Muscle of back (tissue), 11 donors: ENCODE results near the gene CLPTM1. TPM values are rescaled to one million over a fixed set of nuclear protein-coding genes. Genes with fewer than 3 reads are reported as not detected.
"Not testable (repeated sequence)": the region's sequence is repeated elsewhere in the genome, so short reads cannot be mapped to it uniquely, and the experiment has no call there.

Experiments used
- DNase-seq, 3 donors: peaks; one replicate each; pipeline versions ENCODE4 v3.0.0 to v3.0.0-alpha.2; 2013
- polyA plus RNA-seq, 10 donors: library from polyadenylated mRNA; unstranded; fragments of 120-200 nt; gene quantifications; one replicate each; pipeline ENCODE4 v1.2.1, GENCODE V29; 2013; ENCODE audit not compliant: insufficient read length in 10 of 10

CLPTM1 gene
- polyA plus RNA-seq, 10 donors: 45.6 to 58.2 (median 53.1) TPM

GRCh38 chr19:44971451-44971850 is 16.3 kb downstream of the CLPTM1 start:
- DNase-seq: not testable (repeated sequence)

- no peak for DNase-seq
These were observed 17.6 kb downstream of the CLPTM1 start for GRCh38 chr19:44972802-44973201.

GRCh38 chr19:44973982-44974735 is 19.0 kb downstream of the CLPTM1 start:
- DNase-seq: no peak

- no peak for DNase-seq
These were observed 19.7 kb downstream of the CLPTM1 start for GRCh38 chr19:44974857-44975256.

- DNase-seq: no peak
These were observed 20.3 kb downstream of the CLPTM1 start for GRCh38 chr19:44975444-44975843.

- DNase-seq: no peak
These were observed 28.8 kb downstream of the CLPTM1 start for GRCh38 chr19:44984005-44984404.

DNA sequence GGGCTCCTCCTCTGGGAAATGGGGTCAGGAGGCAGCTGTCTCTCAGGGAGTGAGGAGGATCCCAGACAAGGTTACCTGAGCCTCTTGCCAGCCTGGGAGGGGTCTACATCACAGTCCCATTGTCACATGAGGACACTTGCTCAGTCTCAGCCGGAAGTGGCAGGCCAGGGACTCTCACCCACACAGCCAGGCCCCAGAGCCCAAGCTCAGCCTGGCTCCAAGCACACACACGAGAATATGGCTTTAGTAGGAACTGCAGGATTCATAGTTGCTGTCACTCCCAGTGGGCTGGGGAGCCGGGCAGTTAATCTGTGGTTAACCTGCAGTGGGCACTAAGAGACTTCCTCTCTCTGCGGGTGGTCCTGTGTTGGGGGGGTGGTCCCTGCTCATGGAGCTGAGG is 30.3 kb downstream of the CLPTM1 start:
- no peak for DNase-seq

DNA sequence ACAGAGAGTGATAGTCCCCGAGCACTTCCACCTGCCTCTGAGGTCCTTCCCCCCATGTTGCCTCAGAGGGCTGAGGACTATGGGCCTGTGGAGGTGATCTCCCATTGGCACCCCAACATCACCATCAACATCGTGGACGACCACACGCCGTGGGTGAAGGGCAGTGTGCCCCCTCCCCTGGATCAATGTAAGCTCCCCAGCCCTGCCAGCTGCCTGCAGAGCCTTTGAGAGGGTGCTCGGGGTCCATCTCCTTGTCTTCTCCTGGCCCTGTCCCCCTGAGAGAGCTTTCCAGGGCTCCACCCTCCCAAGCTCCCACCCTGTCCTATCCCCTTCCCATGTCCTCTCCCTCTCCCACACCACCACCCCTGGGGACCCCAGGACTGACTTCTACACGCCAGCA is 31.2 kb downstream of the CLPTM1 start:
- no peak for DNase-seq

DNA sequence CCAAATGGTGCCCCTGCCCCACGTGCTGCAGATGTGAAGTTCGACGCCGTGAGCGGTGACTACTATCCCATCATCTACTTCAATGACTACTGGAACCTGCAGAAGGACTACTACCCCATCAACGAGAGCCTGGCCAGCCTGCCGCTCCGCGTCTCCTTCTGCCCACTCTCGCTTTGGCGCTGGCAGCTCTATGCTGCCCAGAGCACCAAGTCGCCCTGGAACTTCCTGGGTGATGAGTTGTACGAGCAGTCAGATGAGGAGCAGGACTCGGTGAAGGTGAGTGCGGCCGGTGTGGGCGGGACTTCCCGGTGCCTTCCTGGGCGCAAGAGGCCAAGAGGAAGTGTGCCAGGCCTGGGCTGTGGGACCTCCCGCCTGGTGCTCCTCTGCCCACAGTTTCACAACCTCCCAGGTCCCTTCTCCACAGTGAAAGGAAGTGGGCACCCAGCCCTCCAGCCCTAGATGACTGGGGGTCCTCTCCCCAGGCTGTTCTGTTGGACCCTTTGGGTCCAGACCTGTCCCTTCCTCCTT is 32.0 kb downstream of the CLPTM1 start:
- DNase-seq: no peak

GRCh38 chr19:44988273-44988672 is 33.1 kb downstream of the CLPTM1 start:
- DNase-seq: no peak

DNA sequence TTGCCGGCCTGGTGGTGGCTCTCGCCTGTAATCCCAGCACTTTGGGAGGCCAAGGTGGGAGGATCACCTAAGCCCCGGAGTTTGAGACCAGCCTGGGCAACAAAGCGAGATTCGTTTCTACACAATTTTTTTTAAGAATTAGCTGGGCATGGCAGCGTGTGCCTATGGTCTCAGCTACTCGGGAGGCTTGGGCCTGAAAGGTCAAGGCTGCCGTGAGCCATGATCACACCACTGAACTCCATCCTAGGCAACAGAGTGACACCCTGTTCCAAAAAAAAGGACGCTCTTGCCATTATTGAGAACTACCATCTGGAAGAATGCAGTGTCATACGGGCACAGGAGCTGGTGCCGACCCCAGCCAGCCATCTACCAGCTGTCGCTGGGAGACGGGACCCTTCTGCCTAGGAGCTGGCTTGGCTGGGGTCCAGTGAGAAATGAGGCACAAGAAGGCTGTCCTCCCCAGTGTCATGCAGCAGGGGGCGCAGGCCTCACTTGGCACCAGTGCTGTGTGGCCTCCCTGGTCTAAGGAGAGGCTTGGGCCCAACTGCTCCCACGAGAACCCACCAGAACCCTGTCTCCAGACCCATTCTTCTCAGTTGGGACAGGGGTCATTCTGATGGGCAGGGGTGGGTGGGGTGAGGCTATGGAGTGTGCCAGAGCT is 33.8 kb downstream of the CLPTM1 start:
- DNase-seq: peak; percentile 18 to 49 (median 34)

- no peak for DNase-seq
These were observed 35.3 kb downstream of the CLPTM1 start for GRCh38 chr19:44990459-44990858.

DNA sequence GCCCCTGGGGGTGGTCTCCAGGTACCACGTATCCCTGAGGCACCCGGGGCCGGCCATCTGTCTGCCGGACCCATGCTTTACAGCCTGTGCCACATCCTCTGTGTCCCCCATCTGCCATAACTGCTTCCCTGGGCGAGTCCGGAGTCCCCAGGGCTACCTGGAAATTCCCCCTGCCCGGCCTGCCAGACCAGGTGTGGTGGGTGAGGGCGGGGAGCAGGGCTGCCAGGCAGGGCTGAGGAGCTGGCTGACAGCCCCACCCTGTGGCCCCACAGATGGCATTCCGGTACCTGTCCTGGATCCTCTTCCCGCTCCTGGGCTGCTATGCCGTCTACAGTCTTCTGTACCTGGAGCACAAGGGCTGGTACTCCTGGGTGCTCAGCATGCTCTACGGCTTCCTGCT is 35.8 kb downstream of the CLPTM1 start:
- no peak for DNase-seq

DNA sequence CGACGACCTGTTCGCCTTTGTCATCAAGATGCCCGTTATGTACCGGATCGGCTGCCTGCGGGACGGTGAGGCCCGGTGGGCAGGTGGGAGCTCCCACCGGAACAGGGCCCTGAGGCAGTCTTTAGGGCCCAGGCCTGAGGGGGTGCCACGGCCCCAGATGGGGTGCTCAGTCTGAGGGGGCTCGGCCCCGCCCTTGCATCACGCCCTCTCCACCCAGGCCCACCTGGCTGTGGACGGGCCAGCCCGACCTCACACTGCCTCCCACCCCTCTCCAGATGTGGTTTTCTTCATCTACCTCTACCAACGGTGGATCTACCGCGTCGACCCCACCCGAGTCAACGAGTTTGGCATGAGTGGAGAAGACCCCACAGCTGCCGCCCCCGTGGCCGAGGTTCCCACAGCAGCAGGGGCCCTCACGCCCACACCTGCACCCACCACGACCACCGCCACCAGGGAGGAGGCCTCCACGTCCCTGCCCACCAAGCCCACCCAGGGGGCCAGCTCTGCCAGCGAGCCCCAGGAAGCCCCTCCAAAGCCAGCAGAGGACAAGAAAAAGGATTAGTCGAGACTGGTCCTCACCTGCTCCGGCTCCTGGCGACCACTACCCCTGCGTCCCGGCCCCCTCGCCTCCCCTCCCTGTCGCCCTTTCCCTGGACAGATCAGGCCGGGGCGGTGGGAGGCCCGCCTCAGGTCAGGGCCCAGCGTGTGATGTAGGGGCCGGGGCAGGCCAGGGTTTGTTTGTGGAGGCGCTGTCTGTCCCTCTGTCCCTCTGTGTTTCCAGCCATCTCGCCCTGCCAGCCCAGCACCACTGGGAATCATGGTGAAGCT is 37.4 kb downstream of the CLPTM1 start:
- DNase-seq: no peak

- no peak for DNase-seq
These were observed 38.3 kb downstream of the CLPTM1 start for GRCh38 chr19:44993526-44993925.

DNA sequence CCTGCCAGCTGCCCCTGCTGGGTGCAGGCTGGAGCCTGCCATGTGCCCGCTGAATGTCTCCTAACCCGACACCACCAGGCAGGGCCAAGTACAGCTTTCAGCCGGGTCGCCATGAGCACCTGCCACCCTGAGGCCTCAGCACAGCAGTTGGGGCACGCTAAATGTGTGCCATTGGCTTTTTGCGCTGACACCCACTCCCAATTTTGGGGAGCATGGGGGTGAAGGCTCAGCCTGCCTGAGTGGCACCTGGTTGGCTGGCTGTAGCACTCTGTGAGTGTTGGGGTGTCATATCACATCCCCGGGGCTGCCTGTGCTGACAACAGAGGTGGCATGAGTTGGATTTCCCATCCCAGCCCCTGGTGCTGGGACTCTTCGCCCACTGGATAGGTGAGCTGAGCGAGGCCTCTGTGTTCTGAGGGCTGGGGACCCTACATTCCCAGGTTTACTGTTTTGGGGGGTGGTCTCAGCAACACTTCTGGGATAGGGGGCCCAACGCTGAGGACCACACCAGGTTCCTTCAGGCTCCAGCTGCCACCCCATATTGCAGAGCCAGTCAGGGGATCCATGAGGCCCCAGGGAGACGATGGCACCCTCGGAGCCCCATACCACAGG is 38.9 kb downstream of the CLPTM1 start:
- DNase-seq: no peak

DNA sequence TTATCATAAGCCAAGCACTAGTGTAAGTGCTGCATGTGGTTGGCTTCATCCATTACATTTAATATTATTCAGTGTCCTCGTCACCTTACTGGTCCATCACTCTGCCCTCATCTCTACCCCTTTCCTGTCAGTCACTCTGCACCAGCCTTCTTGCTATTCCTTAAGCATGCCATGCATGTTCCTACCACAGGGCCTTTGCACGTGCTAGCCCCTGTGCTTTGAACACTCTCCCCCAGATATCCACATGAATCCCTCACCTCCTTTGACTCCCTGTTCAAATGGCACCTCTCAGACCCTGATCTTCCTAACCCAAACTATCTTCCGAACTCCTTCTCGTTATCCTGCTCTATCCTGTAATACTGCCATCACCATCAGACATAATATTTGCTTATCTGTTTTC is 42.8 kb downstream of the CLPTM1 start:
- DNase-seq: no peak

- DNase-seq: not testable (repeated sequence)
These were observed 44.1 kb downstream of the CLPTM1 start for GRCh38 chr19:44999131-44999925.

- DNase-seq: not testable (repeated sequence)
These were observed 45.5 kb downstream of the CLPTM1 start for GRCh38 chr19:45000665-45001064.

GRCh38 chr19:45001087-45001739 is 46.0 kb downstream of the CLPTM1 start, which contains the start of gene RELB:
Gene RELB (plus strand): TSS chr19:45001464. CDS start chr19:45001580, 116 bp downstream.
- peak; percentile 88 to 96 (median 95) for DNase-seq
